Renal pelvis (tissue), 4 donors: ENCODE measurements around the gene RAB8A. TPM values are rescaled to one million over a fixed set of nuclear protein-coding genes. Genes with fewer than 3 reads are reported as not detected.
"Not testable (repeated sequence)": the region's sequence is repeated elsewhere in the genome, so short reads cannot be mapped to it uniquely, and the experiment has no call there.

ENCODE experiments used
- DNase-seq: peaks from one replicate; pipeline ENCODE4 v3.0.0-alpha.2; 2013
- polyA plus RNA-seq, 3 donors: library from polyadenylated mRNA; unstranded; fragments of 120-200 nt; gene quantifications; one replicate each; pipeline ENCODE4 v1.2.1, GENCODE V29; 2013; ENCODE audit not compliant: insufficient read length in 3 of 3

Gene RAB8A
- polyA plus RNA-seq, 3 donors, result 69.8 to 92.8 (median 89.6) TPM

- DNase-seq, result no peak
Observed at GRCh38 chr19:16166417-16166816, 54.7 kb downstream of the RAB8A start.

- no peak for DNase-seq
Observed at GRCh38 chr19:16167055-16167454, 55.4 kb downstream of the RAB8A start.

- DNase-seq, result no peak
Observed at GRCh38 chr19:16168465-16169081, 56.9 kb downstream of the RAB8A start.

- no peak for DNase-seq
Observed at GRCh38 chr19:16170134-16170533, 58.4 kb downstream of the RAB8A start.

- DNase-seq, result no peak
Observed at GRCh38 chr19:16175954-16176353, 64.3 kb downstream of the RAB8A start.

GRCh38 chr19:16178866-16179265 is 67.2 kb downstream of the RAB8A start:
- not testable (repeated sequence) for DNase-seq

- no peak for DNase-seq
Observed at GRCh38 chr19:16180611-16181010, 68.9 kb downstream of the RAB8A start.

Other genes with a start within 250 kb of the RAB8A start
- gene CYP4F2, start 213.8 kb upstream of the RAB8A start, polyA plus RNA-seq, result under 1 TPM in 1 of 3 donors, not detected in 2; 0.20 TPM
- gene CYP4F11, start 177.4 kb upstream of the RAB8A start, polyA plus RNA-seq, result under 1 TPM; 0.31 to 0.70 (median 0.53) TPM
- gene OR10H4, start 162.9 kb upstream of the RAB8A start, polyA plus RNA-seq, result not detected
- gene TPM4, start 35.4 kb upstream of the RAB8A start, polyA plus RNA-seq, result 100 to 1,000 TPM; 466 to 475 (median 475) TPM
- under 1 TPM; 0.28 to 0.88 (median 0.43) TPM for gene HSH2D, start 31.8 kb downstream of the RAB8A start, polyA plus RNA-seq
- not detected for gene CIB3, start 61.6 kb downstream of the RAB8A start, polyA plus RNA-seq
- gene FAM32A, start 73.5 kb downstream of the RAB8A start, polyA plus RNA-seq, result 100 to 1,000 TPM; 109 to 135 (median 115) TPM
- gene AP1M1, start 86.0 kb downstream of the RAB8A start, polyA plus RNA-seq, result 10 to 100 TPM; 62.8 to 75.0 (median 73.8) TPM
- 10 to 100 TPM; 18.5 to 39.4 (median 24.7) TPM for gene KLF2, start 212.9 kb downstream of the RAB8A start, polyA plus RNA-seq